Activated CD4-positive, alpha-beta T cell treated with anti-CD3 and anti-CD28 coated beads, Interleukin-2, amount 50 U/mL, for 24 hours (primary cell): ENCODE data around the gene DPP6.

ENCODE experiments used
- DNase-seq, 2 donors: peaks; one replicate each; pipeline ENCODE4 v3.0.0-alpha.2; 2020; ENCODE audit warnings: low read depth in 1 of 2, low spot score in 1 of 2

DPP6 gene

DNA sequence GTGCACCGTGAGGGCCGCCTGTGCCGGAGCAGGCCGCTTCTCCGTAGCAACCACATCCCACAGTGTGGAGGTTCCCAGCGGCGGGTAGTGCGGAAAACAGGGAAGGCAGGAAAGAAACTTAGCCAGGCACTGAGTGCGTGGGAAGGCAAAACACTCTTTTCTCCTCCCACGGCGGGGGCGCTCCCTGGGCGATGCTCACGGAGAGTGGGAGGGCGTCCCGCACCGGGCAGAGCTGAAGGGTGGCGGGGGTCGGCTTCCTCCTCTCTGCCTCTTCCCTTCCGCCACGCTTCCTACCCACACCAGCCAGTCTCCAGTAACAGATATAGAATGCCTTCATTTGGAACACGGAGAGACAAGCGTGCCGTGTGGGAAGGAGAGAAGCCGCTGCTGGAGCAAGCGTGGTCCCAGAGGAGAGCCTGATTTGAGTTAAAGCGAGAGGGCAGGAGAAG, 698.2 kb downstream of the DPP6 start:
- DNase-seq, result no peak

DNA sequence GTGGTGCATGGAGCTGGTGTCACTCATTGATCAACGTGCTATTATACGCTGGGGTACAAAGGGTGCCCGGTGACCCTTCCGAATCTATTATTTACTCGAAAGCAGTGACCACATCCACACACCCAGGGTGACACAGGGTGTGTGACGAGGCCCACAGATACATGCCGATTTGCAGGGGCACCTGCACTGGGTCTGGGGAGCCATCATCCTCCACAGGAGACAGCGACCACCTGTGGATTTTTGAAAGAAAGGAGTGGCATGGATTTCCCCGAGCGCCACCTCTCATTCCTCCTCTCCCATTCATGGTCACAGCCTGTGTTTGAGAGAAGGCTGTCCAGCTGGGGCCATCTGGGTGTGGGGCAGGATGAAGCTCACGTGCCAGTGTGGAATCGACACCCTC, 701.0 kb downstream of the DPP6 start:
- no peak for DNase-seq

GRCh38 chr7:154757756-154758155, 705.6 kb downstream of the DPP6 start:
- no peak for DNase-seq

GRCh38 chr7:154759989-154760388, 707.8 kb downstream of the DPP6 start:
- no peak for DNase-seq

- DNase-seq, result no peak
Measured at GRCh38 chr7:154765118-154765517, 712.9 kb downstream of the DPP6 start.

- DNase-seq, result no peak
Measured at GRCh38 chr7:154767142-154767541, 714.9 kb downstream of the DPP6 start.

DNA sequence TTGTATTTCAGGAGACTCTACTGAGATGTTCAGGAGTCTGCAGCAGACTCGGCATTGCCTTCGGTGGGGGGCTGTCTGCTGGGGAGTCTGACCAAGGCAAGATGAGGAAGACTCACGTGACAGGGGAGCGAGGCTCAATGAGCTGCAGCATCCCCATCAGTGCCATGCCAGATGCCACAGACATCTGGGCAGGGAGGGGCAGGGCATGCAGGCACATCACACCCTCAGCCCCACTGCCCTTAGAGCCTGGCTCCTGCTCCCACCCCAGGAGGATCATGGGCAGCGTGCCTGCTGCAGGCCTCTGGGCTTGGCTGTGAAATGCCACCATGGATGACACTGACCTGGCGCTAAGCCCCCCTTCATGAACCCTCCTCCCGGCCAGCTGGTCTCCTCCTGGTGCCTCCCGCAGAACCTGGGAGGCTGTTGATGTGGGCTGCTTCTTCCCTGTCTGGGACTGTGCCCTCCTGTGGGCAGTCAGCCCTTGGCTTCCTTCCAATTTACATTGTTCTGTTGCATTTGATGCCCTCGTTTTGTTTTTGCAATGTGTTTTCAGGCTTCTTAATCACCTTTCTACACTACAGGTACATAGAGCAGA, 715.7 kb downstream of the DPP6 start:
- no peak for DNase-seq

- DNase-seq, result no peak
Measured at GRCh38 chr7:154769001-154769400, 716.8 kb downstream of the DPP6 start.

DNA sequence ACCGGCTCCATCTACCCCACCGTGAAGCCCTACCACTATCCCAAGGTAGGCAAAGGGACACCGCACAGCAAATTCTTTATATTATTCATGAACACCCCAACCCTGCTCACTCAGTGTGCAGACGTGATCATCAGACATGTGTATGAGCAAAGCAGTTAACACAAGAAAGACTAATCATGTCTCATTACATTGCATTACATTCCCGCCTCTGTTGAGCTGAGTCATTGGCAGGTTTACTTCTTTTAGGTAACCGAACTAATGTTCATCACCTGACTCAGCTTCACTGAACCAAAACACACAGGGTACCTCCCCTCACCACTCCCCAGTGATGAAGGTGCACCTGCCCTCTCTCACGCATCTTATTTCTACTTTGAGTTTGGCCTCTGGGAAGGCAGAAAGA, 717.3 kb downstream of the DPP6 start:
- DNase-seq, result no peak

DNA sequence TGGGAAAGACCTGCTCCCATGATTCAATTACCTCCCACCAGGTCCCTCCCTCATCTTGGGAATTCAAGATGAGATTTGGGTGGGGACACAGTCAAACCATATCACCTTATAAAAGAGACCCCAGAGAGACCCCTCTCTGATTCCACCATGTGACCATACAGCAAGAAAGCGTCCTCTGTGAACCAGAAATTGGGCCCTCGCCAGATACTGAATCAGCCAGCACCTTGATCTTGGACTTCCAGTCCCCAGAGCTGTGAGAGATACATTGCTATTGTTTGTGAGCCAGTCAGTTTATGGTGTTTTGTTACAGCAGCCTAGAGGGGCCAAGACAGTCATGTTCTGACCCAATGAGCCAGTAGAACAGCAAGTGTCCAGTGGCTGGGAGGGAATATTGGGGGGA, 718.2 kb downstream of the DPP6 start:
- DNase-seq, result no peak

- no peak for DNase-seq
Measured at GRCh38 chr7:154770962-154771361, 718.8 kb downstream of the DPP6 start.

GRCh38 chr7:154774303-154774969, 722.2 kb downstream of the DPP6 start:
- no peak for DNase-seq

GRCh38 chr7:154775681-154776080, 723.5 kb downstream of the DPP6 start:
- DNase-seq, result no peak

DNA sequence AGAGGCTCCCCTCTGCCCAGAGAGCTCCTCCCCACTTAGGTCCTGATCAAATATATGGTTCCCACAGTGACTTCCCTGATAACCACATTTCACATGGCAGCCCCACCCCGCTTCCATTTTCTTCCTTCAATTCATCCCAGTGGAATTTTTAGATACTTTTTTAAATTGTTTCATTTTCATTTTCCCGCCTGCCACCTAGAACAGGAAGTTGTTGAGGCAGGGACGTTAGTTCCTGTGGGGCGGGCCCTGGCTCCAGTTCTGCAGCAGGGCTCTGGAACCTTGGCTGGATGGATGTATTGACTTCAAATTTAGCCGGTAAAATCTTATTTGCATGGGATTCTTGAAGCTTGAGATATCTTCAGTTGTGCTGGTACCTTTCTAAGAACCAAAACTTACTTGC, 724.2 kb downstream of the DPP6 start:
- DNase-seq, result no peak

DNA sequence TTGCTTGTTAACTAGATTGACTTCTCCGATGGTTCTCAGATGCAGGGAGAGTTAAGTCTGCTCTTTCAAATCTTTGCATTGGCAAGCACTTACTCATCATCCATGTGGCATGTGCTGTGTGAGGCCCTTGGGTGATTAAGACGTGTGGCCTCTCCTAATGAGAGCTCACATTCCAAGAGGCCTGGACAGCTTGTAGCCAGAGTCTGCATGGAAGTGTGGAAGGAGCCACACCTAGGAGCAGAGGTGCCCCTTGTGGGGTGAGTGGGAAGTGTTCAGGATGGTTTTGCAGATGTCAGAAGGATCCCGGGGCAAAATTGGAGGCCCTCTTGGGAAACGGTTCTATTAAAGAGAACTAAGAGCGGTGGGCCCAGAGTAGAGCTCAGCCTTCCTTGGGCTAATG, 724.8 kb downstream of the DPP6 start:
- DNase-seq, result no peak

- no peak for DNase-seq
Measured at GRCh38 chr7:154777489-154777888, 725.3 kb downstream of the DPP6 start.

GRCh38 chr7:154777908-154778307, 725.7 kb downstream of the DPP6 start:
- no peak for DNase-seq

DNA sequence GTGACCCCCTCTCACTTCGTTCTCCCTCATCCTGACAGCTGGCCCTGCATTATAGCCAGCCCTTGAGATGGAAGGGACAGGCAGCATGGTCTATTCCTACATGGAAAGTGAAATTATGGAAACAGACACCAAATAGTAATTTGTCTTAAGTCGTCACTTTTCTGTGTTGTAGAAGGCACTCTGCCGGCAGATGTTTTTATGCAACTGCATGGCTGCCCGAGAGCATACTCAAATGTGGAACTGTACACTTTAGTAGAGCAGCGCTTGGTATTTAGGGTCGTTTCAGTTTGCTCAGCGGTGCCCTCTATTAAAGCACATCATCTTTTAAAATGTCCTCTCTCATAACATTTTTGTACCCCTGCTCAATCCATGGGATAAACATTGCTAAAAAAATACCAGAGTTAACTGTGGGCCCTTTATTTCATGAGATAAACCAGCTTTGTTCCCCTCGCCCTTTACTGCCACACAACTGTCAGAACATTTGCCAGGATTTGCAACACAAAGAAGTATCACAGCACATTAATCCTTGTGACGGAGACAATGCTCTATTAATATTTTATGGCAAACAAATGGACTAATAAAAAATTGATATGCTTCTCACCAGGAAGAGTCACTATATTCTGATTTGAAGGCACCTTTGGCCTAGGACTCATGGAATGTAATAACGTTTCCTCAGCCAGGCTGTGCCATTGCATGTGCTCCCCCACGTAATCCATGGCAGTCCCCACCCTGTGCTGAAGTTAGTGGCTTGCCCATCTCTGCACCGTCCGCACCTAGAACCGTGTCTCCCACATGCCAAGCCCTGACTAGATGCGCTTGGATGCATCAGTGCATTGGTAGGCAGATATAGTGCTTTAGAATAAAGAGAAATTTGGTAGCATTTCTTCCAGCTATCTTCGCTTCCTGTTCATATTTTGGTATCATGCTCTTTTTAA, 729.4 kb downstream of the DPP6 start:
- no peak for DNase-seq

DNA sequence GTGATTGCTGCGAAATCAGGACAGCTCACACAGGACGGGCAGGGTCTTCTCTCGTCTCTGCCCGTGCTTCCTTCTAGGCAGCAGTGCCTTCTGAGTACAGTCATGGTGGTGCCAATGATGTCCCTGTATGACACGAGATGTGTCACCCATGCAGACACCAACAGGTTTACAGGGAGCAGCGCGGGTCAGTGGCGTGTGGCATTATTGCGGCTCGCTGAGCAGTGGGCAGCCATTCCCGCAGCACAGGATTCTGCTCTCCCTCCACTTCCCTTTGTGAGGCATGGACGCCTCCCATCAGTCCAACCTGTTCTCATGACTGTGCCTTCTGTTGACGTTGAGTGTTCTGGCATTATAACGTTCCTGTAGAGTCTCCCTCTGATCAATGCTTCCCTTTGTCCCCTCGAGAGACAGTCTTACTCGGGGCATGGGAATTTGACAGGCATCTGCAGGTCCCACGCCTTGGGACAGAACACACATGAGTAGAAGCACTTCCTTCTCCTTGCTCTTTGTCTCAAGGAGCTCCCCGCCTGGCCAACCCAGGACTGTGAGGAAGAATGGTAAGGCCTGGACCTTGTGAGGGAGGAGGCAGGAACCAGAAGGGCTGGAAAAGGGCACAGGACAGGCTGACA, 731.2 kb downstream of the DPP6 start:
- no peak for DNase-seq

- DNase-seq, result no peak
Measured at GRCh38 chr7:154785898-154786297, 733.7 kb downstream of the DPP6 start.

DNA sequence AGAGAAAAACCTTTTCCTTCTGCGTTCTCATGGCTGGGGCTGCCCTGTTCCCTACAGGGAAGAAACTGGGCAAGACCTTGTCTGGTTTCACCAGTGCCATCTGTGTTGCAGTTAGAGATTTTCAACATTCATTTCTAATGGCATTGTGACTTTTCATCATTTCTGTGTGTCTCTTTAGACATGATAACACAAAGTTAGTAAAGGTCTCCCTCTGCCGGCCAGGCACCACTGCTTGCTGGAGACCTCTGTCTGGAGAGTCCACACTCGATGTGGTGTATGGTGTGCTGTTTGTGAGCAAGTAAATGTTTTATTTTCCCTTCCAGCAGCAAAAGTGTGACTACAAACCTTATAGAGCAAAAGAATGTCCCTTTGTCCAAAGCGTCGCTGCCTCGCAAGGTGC, 737.2 kb downstream of the DPP6 start:
- no peak for DNase-seq

DNA sequence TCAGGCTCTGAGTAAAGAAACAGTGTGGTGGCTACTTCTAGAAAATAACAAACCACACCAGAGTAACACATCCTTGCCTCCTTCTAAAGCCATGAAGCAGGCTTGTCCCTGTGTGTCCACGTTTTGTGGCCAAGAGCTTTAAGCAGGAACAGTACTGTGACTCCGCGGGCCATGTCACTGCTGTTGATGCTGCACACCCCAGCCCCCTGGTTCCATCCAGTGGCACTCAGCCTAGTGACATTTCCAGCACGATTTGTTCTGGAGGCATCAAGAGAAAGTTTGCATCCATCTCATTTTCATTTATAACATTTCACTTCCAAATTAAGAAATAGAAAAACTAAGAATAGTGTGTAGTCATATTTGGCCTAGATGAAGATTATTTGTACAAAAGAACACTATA, 739.4 kb downstream of the DPP6 start:
- no peak for DNase-seq
